Measurements from ENCODE around the gene CHCHD3.

Gene CHCHD3

DNA sequence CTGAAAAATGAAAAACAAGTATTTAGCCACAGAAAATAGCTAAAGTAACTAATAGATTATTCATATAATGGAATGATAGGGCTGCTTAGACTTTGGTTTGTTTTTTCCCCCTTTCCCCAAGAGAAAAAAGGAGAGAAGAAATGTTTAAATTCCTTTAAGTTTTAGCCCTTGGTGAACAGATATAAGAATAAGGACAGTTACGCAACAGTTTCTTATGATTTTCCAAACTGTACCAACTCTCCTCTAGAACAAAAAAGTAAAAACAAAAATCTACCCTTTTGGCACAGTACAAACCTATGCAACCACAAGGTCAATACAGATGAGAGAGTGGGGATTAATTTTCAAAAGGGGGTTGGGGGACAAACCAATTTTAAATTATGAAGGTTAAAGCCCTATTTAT lies 227.7 kb downstream of the CHCHD3 start:
- DNase-seq (ENCODE audit: low read depth): no peak
- TF ChIP-seq, protein P1, sequence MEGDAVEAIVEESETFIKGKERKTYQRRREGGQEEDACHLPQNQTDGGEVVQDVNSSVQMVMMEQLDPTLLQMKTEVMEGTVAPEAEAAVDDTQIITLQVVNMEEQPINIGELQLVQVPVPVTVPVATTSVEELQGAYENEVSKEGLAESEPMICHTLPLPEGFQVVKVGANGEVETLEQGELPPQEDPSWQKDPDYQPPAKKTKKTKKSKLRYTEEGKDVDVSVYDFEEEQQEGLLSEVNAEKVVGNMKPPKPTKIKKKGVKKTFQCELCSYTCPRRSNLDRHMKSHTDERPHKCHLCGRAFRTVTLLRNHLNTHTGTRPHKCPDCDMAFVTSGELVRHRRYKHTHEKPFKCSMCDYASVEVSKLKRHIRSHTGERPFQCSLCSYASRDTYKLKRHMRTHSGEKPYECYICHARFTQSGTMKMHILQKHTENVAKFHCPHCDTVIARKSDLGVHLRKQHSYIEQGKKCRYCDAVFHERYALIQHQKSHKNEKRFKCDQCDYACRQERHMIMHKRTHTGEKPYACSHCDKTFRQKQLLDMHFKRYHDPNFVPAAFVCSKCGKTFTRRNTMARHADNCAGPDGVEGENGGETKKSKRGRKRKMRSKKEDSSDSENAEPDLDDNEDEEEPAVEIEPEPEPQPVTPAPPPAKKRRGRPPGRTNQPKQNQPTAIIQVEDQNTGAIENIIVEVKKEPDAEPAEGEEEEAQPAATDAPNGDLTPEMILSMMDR (IDR thresholded peaks at IDR 0.05; ENCODE audit: insufficient read depth, low read depth, low read length, missing control alignments): no peak
- H3K4me3 ChIP-seq (ENCODE audit: low read depth, low read length): no peak overlapping the region

DNA sequence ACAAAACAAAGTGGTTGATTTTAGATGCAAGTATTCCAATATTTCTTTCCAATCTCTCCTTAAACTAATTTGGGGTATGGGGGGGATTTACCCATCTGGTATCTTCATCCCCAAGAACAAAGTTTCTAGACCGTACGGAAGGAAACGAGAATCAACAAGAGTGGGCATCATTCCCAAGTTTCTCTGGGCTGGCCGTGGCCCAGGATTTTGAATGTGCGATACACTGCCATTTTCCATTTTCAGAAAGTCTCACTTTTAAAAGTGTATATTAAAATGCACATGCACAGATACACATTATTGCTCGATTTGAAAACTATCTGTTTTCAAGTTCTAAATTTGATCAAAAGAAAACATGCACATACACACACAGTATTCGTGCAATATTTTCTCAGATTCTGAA lies 234.5 kb downstream of the CHCHD3 start:
- H3K4me3 ChIP-seq (ENCODE audit: low read depth, low read length): no peak overlapping the region
- no peak for DNase-seq (ENCODE audit: low read depth)
- TF ChIP-seq, protein P1 (IDR thresholded peaks at IDR 0.05; ENCODE audit: insufficient read depth, low read depth, low read length, missing control alignments): no peak

DNA sequence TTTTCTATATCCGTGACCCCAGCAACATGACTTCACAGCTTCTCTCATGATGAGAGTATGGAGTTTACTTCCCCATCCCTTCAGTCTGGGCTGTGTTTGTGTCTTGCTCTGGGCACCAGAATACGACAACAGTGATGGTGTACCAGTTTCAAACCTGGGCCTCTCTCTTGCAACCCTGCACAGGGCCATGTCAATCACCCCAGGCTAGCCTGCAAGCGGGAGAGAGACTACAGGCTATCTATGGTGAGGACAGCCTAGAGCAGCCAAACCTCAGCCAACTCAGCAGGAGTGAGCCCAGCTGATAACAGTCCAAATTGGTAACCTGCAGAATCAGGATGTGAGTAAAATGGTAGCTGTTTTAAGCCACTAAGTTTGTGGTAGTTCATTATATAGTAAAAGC lies 235.8 kb downstream of the CHCHD3 start:
- no peak overlapping the region for H3K4me3 ChIP-seq (ENCODE audit: low read depth, low read length)
- DNase-seq (ENCODE audit: low read depth): no peak
- TF ChIP-seq, protein P1 (IDR thresholded peaks at IDR 0.05; ENCODE audit: insufficient read depth, low read depth, low read length, missing control alignments): no peak

DNA sequence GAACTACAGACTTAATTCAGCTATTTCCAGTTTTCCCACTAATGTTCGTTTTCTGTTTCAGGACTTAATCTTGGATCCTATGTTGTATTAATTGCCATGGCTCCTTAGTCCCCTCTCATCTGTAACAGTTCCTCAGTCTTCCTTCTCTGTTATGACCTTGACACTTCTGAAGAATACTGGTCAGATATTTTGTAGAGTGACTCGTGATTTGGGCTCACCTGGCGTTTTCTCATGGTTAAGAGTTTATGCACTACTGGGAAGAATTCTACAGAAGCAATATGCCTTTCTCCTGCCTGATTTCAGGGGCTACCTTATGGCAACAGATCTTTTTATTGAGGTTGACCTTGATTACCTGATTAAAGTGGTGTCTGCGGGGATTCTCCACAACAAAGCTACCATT lies 239.4 kb downstream of the CHCHD3 start:
- DNase-seq (ENCODE audit: low read depth): no peak
- no peak overlapping the region for H3K4me3 ChIP-seq (ENCODE audit: low read depth, low read length)
- TF ChIP-seq, protein P1 (IDR thresholded peaks at IDR 0.05; ENCODE audit: insufficient read depth, low read depth, low read length, missing control alignments): no peak

DNA sequence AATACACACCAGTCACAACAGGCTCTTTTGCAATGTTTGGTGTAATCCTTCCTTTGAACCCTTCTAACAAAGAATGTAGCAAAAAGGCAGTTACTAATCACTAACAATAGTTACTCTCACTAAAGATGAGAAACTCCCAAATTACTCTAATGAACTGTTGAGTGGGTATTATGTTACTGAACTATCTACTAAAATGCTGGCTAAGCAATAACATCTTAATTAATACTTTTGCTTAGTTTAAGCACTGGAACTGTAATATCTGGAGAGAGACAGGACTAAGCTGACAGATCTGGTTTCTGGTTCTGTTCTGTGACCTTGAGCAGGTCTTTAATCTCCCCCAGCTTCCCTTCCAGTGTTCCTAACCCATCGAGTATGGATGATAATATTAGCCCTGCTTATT lies 241.7 kb downstream of the CHCHD3 start:
- DNase-seq (ENCODE audit: low read depth): no peak
- TF ChIP-seq, protein P1 (IDR thresholded peaks at IDR 0.05; ENCODE audit: insufficient read depth, low read depth, low read length, missing control alignments): no peak
- H3K4me3 ChIP-seq (ENCODE audit: low read depth, low read length): no peak overlapping the region

DNA sequence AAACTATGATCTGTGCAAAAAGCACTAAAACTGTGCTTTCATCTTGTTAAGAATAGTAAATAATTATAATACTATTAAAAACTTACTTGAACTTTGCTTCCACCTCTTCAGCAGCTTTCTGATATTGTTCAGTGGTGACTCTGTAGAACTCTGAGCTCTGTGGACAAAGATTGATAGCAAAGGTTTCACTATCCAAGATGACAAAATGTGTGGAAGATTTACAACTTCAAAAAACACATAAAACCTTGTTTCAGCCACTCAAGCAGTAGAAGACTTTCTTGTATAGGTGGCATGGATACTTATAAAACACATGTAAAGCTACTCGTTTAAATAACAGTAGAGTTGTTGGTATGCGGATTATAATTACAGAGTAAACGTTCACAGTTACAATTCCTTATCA lies 243.6 kb downstream of the CHCHD3 start:
- no peak overlapping the region for H3K4me3 ChIP-seq (ENCODE audit: low read depth, low read length)
- TF ChIP-seq, protein P1 (IDR thresholded peaks at IDR 0.05; ENCODE audit: insufficient read depth, low read depth, low read length, missing control alignments): no peak
- DNase-seq (ENCODE audit: low read depth): no peak

DNA sequence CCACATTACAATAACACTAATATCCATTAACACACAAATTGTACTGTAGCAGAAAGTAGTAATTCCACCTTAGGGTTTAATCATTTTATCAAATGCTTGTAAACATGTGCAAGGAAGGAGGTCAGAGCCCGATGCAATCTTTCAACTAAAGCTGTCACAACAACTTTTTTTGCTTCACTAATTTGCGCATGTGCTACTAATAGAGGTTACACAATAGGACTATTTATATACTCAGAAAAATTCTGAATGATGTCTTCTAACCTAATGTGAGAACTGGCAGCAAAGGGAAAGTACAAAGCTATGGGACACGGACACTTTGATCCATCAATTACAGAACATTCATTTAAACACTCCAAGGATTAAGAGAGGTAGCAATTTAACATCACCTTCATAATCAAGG lies 244.4 kb downstream of the CHCHD3 start:
- TF ChIP-seq, protein P1 (IDR thresholded peaks at IDR 0.05; ENCODE audit: insufficient read depth, low read depth, low read length, missing control alignments): no peak
- no peak overlapping the region for H3K4me3 ChIP-seq (ENCODE audit: low read depth, low read length)
- no peak for DNase-seq (ENCODE audit: low read depth)
